Ascending aorta (tissue), 2 donors: ENCODE measurements around the gene COX18. TPM values are rescaled to one million over a fixed set of nuclear protein-coding genes. Genes with fewer than 3 reads are reported as not detected.

Source experiments
- DNase-seq, 2 donors: peaks; one replicate each; pipeline ENCODE4 v3.0.0-alpha.2; 2019; ENCODE audit warnings: low spot score in 2 of 2
- H3K27ac ChIP-seq, 2 donors: fragments of 200-600 bp; sonication (generic); one replicate each; pipeline ENCODE4 v1.5.1; 2016 to 2017; ENCODE audit warnings: mild to moderate bottlenecking in 1 of 2
- H3K27me3 ChIP-seq: fragments of 200-600 bp; sonication (generic); one replicate; pipeline ENCODE4 v1.5.1; 2017
- H3K36me3 ChIP-seq, 2 donors: fragments of 200-600 bp; sonication (generic); one replicate each; pipeline ENCODE4 v1.5.1; 2016
- H3K4me1 ChIP-seq, 2 donors: fragments of 200-600 bp; sonication (generic); one replicate each; pipeline ENCODE4 v1.5.1; 2016 to 2017; ENCODE audit warnings: mild to moderate bottlenecking in 1 of 2
- H3K4me3 ChIP-seq, 2 donors: fragments of 200-600 bp; sonication (generic); one replicate each; pipeline ENCODE4 v1.5.1; 2016 to 2017; ENCODE audit warnings: mild to moderate bottlenecking in 1 of 2
- H3K9me3 ChIP-seq, 2 donors: fragments of 200-600 bp; sonication (generic); one replicate each; pipeline ENCODE4 v1.5.1; 2016
- intact Hi-C: fragments of 100-400 bp; cut with DNase I; formaldehyde crosslinking; loops from one replicate; pipeline ENCODE4 v1.15.1; 2023
- total RNA-seq: library from RNA; depleted of rRNA; stranded (reverse); fragments of >200 nt; gene quantifications from one replicate; pipeline ENCODE4 v1.1.0, GENCODE V29; 2016
- TF ChIP-seq, protein P1 (sequence below), 3 experiments: fragments of 200-600 bp in 2 of 3; fragments of 450-650 bp in 1 of 3; sonication (generic) in 2 of 3; IDR thresholded peaks; one replicate each; pipeline ENCODE4 v1.5.1; 2016 to 2019; ENCODE audit warnings: antibody characterized with exemption in 3 of 3, mild to moderate bottlenecking in 1 of 3, moderate library complexity in 1 of 3

COX18 gene
- total RNA-seq, 1 donor from 2014 or later, result 22.7 TPM

DNA sequence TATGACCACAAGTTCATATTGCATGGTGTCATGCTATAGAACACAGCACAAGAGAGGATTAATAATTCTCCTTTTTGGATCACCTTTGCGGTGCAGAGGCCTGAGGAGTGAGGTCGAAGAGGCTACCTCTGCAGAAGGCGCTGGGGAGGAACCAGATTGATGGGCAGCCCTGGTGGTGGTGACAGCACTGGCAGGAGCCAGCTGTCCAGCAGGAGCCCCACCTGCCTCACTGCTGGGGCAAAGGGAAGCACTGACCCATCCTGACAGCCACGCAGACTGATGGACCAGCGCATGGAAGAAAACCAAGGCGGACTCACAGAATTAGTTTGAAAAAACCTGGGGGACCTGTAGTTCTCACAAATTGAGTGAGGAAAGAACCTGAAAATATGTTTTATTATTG lies 50.9 kb downstream of the COX18 start:
- Histone ChIP-seq H3K27me3 (no peaks in the 10 kb centered on the region), H3K4me1 (no peaks in the 10 kb centered on the region), H3K9me3 (no peaks in the 10 kb centered on the region), H3K36me3 (no peaks in the 10 kb centered on the region), H3K4me3 (no peak overlapping the region), H3K27ac (no peak overlapping the region)
- intact Hi-C loops, result loop anchor here (2.0 to 10.0 kb wide), 3 partner anchors 110 to 724 kb away; no protein-coding TSS in a partner anchor
- no peak for DNase-seq
- TF ChIP-seq, protein P1, sequence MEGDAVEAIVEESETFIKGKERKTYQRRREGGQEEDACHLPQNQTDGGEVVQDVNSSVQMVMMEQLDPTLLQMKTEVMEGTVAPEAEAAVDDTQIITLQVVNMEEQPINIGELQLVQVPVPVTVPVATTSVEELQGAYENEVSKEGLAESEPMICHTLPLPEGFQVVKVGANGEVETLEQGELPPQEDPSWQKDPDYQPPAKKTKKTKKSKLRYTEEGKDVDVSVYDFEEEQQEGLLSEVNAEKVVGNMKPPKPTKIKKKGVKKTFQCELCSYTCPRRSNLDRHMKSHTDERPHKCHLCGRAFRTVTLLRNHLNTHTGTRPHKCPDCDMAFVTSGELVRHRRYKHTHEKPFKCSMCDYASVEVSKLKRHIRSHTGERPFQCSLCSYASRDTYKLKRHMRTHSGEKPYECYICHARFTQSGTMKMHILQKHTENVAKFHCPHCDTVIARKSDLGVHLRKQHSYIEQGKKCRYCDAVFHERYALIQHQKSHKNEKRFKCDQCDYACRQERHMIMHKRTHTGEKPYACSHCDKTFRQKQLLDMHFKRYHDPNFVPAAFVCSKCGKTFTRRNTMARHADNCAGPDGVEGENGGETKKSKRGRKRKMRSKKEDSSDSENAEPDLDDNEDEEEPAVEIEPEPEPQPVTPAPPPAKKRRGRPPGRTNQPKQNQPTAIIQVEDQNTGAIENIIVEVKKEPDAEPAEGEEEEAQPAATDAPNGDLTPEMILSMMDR (IDR thresholded peaks at IDR 0.05), result no peak

DNA sequence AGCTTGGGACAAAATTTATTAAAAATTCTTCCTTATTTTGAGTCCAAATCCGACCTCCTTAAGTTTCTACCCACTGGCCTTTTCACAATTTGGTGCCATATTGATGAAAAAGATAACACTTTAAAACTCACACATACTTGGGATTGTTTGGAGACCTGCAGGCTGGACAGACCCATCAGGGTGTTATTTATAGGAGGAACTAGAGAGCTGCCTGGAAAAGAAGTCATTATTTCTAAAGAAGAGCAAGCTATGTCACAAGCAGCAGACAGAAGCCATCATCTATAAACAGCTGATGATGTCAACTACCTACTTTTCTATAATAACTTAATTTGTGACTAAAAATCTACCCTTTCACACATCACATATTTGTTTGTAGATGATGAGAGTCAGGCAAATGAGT lies 56.2 kb downstream of the COX18 start:
- Histone ChIP-seq H3K4me3 (no peak overlapping the region), H3K9me3 (no peaks in the 10 kb centered on the region), H3K27ac (no peak overlapping the region), H3K36me3 (no peaks in the 10 kb centered on the region), H3K27me3 (no peaks in the 10 kb centered on the region), H3K4me1 (no peaks in the 10 kb centered on the region)
- intact Hi-C loops, result loop anchor here (10.0 kb wide), 1 partner anchor 719 kb away; no protein-coding TSS in a partner anchor
- TF ChIP-seq, protein P1 (IDR thresholded peaks at IDR 0.05), result no peak
- no peak for DNase-seq

DNA sequence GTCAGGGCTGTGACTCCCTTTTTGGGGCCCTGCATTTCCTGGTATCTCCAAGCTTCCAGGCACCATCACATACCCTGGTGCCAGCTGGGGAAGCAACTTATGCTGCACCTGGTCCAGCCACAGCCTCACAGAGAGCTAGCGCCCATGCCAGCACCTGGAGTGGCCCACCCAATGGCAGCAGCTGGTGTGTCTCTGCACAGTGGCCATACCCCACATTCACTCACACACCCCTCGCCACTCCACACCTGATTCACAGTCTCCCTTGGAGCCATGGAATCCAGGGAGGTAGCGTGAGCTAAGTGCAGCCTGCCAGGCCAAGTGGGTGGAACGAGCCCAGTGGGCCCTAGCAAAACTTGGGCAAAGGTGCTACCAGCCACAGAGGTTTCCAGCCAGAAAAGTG lies 56.8 kb downstream of the COX18 start:
- Histone ChIP-seq H3K9me3 (no peaks in the 10 kb centered on the region), H3K27ac (no peak overlapping the region), H3K4me1 (no peaks in the 10 kb centered on the region), H3K27me3 (no peaks in the 10 kb centered on the region), H3K4me3 (no peak overlapping the region), H3K36me3 (no peaks in the 10 kb centered on the region)
- no peak for DNase-seq
- TF ChIP-seq, protein P1 (IDR thresholded peaks at IDR 0.05), result no peak
- intact Hi-C loops, result loop anchor here (10.0 kb wide), 1 partner anchor 718 kb away; no protein-coding TSS in a partner anchor

DNA sequence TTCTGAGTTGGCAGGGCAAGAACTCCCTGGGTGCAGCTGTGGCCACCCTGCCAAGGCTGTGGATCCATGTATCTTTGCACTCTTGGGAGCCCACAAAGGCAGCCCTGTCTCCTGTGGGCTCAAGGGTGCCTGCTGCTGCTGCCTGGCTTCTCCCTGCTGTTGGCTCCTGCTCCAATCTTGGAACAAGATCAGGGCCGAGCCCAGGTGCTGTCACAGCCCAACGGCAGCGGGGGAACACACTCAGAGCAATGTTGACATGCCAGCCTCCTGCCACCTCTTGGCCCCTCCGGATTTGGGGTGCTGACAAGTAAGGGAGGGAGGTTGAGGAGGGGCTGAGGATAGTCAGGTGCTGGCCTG lies 57.9 kb downstream of the COX18 start:
- intact Hi-C loops, result loop anchor here (10.0 kb wide), 1 partner anchor 717 kb away; no protein-coding TSS in a partner anchor

DNA sequence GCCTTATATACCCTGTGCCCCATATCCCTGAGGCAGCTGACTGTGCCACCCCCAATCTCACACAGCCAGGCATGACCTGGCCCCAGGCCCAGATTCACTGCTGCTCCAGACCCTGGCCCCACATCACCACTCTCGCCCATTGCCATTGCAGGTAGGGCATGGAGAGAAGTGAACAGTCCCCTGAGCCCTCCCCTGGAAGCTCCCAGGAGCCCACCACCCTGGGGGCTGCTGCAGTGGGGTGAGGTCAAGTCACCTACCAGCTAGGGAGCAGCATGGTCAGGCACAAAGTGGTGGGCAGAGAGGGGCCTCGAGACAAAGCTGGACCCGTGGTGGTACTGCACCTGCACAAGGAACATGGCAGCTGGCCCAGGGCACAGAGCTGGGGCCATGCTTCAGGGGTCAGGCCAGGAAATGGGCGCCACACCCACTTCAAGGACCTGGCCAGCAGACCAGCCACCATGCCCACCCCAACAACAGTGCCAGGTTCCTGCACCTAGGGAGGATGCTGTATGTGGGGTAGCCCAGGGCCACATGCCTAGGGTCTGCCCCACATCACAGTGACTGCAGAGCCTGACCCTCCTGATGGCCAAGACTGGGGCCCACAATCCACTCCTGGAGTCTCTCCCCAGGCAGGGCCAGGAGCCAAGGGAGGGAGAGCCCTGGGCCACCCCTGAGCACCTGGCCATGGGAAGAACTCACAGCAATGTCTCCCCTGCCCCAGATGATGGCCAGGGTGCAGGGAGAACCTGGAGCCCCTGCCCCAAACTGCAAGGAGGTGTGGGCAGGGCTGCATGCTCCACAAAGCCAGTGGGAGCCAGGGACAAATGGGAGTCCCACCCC lies 58.5 kb downstream of the COX18 start:
- H3K36me3 ChIP-seq, result no peaks in the 10 kb centered on the region
- no peak for DNase-seq
- no peak overlapping the region for H3K27ac ChIP-seq
- intact Hi-C loops, result loop anchor here (10.0 kb wide), 1 partner anchor 716 kb away; no protein-coding TSS in a partner anchor
- H3K9me3 ChIP-seq, result no peaks in the 10 kb centered on the region
- no peaks in the 10 kb centered on the region for H3K4me1 ChIP-seq
- H3K27me3 ChIP-seq, result no peaks in the 10 kb centered on the region
- no peak overlapping the region for H3K4me3 ChIP-seq
- TF ChIP-seq, protein P1 (IDR thresholded peaks at IDR 0.05), result no peak

More for the DNA sequence above, 57.9 kb downstream of the COX18 start:
- no peaks in the 10 kb centered on the region for H3K9me3 ChIP-seq
- TF ChIP-seq, protein P1 (IDR thresholded peaks at IDR 0.05), result no peak
- no peaks in the 10 kb centered on the region for H3K36me3 ChIP-seq
- H3K27me3 ChIP-seq, result no peaks in the 10 kb centered on the region
- no peaks in the 10 kb centered on the region for H3K4me1 ChIP-seq
- H3K4me3 ChIP-seq, result no peak overlapping the region
- no peak for DNase-seq
- no peak overlapping the region for H3K27ac ChIP-seq
